ENCODE data around the gene LINC00237.
A peak's percentile ranks its signal among the peaks of the same experiment; 100 is the strongest.

Gene LINC00237

DNA sequence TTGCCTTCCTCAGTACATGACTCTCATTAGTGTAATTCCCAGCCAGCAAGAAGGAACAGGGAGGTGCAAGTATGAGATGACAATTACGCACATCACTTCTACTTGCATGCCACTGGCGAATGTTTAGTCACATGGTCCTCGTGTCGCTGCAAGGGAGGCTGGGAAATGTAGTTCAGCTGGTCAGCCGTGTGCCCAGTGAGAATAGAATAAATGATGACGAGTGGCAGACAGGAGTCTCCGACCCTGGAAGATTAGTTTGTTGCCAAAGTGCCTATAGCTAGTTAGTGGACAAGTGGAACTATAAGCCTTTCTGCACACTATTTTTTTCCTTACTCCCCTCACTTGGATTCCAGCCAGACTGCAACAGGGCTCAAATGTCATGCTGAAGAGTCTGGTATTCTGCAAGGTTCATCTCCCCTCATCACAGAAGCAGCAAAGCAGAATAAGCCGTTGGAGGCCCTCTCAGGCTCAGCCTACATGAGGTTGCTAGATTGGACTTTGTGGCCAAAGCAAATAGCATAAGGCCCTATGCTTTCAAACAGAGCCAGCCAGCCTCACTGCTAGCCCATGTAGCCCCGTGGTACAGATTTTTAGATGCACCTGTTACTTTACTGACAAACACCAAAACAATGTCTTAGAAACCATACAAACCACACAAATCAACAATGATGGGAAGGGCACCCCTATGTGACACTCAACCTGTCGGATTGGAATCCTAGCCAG lies 9.7 kb downstream of the LINC00237 start:
- DNase-seq (ENCODE audit: low read depth) = no peak

DNA sequence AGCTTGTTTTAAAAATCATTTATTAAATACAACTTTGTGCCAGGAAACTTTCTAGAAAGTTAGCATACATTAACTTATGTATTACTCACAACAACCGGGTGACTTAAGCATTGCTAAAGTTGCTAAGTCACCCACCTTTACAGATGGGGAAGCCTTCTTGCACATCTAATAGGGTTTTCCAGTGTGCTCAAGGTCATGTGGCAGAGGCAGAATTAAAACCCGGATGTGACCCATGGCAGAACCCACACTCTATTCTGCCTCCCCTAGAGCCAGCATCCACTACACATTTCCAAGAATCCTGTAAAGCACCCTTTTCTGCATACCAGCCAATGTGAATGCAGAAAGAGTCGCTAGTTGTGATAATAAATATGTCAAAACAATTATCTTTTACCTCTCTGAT lies 13.4 kb downstream of the LINC00237 start:
- DNase-seq (ENCODE audit: low read depth) = no peak

DNA sequence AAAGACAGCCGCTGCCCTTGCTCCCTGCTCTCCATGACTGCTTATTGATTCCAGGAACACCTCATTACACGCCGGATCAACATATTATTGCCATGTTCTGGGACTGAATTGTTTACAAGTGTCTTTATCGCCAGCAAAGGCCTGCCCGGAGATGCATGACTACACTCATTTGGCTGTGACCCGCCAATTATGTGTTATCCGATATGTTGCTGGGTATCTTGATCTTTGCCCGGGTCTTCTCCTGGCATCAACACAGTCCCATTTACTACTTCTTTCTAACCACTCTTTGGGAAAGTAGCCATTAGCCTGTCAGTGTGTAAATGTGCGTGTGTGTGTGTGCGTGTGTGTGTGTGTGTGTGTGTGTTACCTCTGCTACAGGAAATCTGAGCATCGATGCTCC lies 15.4 kb downstream of the LINC00237 start:
- no peak for DNase-seq (ENCODE audit: low read depth)

DNA sequence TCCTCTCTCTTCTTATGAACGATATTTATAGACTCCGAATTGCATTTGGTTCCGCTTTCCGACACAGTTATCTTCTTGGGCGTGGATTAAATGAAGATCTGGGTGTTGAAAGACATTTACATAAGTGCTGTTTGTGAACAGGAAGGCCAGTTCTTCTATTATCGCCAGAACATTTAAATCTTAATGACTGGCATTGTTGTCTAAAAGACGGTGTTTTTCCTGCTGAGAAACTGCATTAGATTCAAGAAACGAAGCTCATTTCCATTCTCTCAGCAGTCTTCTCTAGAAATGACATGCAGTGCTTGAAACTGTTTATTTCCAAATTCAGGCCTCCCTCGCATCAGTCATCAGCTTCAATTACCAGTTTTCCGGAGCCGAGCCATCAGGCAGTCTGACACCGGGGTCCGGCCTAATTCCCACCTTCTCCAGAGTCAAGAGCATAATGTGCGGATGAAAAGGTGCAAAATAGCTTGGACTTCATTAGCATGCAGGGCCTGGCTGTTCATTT lies 16.0 kb downstream of the LINC00237 start:
- no peak for DNase-seq (ENCODE audit: low read depth)

DNA sequence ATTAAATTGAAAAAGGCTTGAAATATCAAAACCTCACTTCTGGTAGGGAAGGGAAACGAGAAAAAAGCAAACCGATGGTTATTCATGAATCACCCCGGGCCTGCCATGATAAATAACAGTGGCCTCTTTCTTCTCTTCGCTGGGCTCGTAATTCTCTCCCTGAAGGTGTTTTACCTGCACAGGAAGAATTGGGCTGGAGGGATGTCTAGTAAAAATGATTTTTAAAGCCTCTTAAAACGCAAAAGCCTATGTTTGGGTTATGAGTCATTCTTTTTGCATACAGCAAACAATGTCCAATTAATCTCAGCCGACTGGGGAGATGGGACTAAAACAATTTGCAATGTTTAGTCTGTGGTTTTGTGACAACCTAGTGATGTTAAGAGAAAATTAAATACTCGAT lies 16.8 kb downstream of the LINC00237 start:
- no peak for DNase-seq (ENCODE audit: low read depth)

DNA sequence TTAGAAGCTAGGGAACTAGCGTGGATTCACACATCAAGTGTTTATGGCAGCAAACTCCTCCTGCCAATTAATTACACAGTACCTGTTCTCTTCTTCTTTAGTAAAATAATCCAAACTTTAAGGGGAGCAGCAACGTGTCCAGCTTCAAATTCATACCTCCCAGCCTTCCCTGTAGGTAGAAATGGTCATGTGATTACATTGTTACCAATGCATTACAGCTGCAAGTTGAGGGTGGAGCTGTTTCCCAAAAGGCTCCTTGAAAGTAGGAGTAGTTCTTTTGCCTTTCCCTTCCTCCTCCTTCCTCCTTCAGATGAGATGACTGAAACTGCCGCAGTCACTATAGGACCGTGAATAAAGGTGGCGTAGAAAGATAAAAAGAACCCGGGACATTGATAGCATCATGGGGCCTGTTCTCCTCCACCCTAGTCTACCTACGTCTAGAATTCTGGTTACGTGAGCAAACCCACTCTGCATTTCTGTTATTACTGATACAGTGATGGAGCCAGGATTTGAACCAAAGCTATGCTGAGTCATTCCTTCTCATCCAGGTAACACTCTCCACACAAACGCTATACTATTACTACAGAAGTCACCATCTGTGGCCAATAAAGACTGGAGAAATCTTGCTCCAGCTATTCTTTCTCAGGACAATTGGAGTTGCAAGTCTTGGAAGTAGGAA lies 18.2 kb downstream of the LINC00237 start:
- no peak for DNase-seq (ENCODE audit: low read depth)

DNA sequence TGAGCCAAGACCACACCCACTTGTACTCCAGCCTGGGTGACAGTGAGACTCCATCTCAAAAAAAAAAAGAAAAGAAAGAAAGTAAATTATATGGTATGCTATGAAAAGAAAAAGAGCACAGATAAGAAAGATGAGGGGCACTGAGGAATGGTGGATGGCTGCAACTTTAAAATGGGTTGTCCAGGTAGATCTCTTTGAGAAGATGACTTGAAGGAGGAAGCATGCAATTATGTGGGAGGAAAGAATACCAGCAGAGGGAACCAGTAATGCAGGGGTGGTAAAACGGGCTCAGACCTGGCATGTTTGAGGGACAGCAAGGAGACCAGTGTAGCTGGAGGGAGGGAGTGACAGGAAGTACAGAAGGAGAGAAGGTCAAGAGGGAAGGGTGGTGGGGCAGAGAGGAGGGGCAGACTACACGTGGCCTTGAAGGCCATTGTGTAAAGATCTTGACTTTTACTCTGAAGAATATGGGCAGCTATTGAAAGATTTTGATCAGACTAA lies 22.3 kb downstream of the LINC00237 start:
- DNase-seq (ENCODE audit: low read depth) = no peak

DNA sequence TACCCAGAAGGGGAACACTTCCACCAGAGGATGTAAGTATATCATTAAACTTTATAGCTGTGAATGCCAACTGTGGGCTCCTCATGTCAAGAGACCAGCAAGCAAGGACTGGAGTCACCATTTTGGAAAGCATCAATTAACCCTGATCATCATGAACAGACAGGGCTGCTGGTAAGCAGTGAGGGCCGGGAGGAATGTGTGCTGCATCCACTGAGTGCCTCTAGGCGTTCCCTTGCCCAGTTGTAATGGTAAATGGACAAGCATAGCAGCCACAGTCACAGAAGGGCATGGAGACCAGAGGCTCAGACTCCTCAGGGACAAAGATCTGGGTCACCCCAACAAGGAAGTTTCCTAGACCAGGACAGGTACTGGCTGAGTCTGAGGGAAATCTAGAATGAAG lies 23.6 kb downstream of the LINC00237 start:
- DNase-seq (ENCODE audit: low read depth) = no peak

DNA sequence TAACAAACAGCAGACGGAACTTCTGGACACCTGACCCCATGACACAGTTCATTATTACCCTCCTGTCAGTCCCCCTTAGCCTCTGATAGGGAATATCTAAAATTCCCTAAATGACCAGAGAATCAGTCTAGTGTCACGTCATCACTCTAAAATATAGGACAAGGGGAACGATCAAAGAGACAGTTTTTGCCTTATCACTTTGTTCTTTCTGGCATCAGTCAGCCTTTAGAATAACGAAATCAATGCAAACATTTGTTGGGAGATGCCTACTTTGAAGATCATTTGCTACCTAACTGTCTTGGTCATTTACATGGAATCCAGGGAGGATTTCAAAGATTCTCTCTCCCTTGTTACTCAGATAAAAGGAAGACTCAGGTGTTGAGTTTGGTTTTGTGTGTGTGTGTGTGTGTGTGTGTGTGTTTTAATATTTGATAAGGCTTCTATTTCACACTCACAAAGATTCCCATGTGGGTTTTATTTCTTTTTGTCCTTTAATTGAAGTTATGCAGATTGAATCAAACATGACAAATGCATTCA lies 28.3 kb downstream of the LINC00237 start:
- no peak for DNase-seq (ENCODE audit: low read depth)

DNA sequence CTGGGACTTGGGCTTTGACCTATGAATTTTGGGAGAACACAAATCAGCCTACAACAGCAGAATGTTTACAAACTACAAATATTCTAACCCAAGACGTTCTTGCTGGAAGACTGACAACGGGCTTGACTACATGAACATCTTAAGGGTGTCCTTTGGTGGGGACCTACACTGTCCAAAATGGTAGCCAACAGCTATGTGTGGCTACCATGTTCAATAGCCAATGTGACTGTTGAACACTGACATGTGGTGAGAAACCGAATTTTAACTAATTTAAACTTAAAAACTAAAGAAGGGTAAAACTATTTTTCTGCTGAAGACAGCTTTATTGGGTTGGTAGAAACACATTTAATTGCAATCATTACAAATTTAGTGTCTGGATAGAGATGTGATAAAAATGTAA lies 30.1 kb downstream of the LINC00237 start:
- no peak for DNase-seq (ENCODE audit: low read depth)

DNA sequence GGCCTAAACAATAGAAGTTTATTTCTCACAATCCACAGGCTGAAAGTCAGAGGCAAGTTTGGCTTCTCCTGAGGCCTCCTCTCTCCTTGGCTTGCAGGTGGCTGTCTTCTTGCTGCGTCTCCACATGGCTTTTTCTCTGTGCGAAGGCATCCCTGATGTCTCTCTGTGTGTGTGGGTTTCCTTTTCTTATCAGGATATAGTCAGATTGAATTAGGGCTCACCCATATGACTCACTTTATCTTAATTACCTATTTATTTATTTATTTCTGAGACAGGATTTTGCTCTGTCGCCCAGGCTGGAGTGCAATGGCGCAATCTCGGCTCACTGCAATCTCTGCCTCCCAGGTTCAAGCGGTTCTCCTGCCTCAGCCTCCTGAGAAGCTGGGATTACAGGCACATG lies 30.7 kb downstream of the LINC00237 start:
- no peak for DNase-seq (ENCODE audit: low read depth)

DNA sequence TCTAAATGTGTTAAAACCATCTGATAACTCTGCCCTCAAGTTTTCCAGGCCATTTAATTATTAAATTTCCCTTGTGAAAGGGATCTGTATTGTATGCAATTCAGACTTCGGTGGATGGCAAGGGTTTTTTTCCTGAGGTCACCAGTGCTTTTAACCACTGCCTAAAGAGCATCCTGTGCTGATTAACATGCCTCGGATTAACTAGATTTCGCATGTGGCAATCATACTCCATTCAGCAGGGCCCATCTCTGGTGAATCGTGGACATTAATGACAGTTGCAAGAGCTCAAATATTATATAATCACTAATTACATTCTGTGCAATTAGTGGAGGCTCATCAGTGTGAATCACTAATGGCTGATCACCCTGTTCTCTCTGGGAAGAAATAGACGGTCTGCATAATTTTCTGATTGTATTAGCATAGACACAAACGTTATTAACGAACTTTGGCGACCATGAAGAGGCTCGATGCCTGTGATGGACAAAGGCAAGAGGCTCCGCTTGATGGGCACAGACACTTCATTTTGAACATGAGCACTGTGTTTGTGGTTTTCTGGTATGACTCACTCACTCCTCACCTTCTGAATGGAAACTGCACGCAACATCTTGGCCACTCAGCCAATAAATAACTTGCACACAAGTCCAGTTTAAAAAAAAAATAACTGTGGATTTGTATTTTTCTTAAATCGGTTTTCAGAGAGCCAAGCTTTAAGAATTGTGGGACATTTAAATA lies 31.4 kb downstream of the LINC00237 start:
- no peak for DNase-seq (ENCODE audit: low read depth)

DNA sequence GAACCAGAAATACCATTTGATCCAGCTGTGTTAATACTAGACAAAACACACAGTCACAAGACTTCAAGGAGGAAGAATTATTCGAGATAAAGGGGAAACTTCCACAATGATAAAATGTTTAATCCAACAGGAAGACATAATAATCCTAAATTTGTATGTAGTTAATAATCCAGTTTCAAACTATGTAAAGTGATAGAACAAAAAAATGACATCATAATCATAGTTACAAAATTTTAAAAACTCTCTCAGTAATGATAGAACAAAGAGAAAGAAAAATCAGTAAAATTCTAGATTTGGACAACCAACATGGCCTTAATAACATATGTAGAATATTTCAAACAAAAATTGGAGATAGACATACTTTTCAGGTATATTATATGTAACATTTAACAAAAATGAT lies 38.9 kb downstream of the LINC00237 start:
- DNase-seq (ENCODE audit: low read depth) = no peak

DNA sequence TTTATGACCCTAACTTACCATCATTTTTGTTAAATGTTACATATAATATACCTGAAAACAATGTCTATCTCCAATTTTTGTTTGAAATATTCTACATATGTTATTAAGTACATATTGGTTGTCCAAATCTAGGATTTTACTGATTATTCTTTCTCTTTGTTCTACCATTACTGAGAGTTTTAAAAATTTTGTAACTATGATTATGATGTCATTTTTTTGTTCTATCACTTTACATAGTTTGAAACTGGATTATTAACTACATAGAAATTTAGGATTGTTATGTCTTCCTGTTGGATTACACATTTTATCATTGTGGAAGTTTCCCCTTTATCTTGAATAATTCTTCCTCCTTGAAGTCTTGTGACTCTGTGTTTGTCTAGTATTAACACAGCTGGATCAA lies 41.2 kb downstream of the LINC00237 start:
- no peak for DNase-seq (ENCODE audit: low read depth)

DNA sequence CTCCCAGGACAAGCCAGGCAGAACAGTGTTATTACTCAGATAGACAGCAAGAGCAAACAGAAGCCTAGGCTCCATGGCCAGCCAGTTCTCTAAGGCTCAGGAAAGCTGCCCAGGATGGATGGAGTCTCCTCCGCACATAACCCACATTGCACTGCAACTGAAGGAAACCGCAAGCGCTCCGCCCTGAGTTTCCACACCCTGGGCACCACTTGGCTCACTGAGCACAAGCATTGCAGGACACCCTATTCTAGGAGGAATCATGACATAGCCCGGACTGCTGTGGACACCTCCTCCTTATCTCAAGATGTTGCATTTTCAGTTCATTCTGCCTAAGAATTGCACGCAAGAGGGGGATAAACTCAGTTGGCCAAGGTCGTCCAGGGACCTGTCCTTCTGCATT lies 42.9 kb downstream of the LINC00237 start:
- DNase-seq (ENCODE audit: low read depth) = no peak

DNA sequence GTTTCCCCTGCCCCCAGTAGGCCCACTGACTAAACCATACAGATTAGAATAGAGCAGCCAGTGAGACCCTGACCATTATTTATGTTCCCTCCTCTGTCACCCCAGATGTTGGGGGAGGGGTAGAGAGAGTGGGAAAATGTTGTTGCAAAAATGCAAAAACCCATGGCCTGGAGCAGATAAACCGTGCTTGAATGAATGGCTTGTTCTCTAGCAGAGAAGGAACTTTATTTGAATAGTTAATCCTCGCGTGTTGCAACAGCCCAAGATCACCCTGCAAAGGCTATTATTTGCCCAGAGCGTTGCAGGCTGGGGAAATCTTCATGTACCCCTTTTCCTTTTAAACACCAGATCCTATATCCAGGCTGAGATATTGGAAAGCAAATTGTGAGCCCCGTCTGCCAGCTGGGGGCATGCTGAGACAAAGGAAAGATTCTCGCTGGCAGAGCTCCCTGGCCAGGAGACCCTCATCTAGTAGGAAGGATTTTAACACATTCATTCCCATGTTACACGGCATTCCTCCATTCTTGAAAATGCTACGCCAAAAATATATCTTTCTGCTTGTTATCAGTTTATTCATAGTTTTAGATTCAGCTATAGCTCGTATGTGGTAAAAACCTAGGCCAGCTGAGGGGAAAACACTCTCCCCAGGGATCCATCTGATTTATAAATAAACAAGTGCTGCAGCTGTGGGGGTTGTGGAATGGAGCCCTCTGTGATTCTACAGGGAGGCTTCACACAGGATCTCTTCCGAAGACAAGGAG lies 53.0 kb downstream of the LINC00237 start:
- DNase-seq (ENCODE audit: low read depth) = no peak

DNA sequence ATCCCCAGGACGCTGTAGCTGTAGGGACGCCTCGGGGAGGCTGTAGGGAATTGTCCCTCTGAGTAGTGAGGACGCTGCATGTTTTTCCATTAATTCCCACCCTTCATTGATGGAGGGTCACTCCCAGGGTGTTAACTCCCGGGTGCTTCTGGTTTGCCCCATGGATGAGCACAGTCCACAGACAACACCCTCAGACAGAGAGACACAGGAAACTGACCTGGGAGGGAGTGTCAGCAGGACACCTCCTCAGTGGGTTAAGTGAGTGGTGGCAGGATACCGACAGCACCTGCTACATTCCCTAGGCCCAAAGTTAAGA lies 53.5 kb downstream of the LINC00237 start:
- no peak for DNase-seq (ENCODE audit: low read depth)

DNA sequence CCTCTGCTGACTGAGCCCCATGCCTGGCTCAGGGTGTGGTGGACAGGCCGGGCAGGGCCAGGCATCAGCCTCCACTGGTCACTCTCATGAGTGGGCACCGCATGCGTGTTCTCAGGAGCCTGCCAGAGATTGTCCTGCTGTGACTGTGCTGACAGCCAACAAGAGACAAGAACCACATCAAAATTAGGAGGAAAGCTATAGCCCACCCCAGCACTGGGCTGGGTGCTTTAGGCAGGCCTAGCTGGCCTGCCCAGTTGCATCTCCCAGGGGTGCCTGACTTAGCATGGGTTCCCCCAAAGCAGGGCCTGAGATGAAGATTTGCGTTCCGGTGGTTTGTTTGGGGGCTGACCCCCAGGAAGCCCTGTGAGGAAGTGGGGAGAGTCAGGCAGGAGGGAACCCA lies 53.9 kb downstream of the LINC00237 start:
- DNase-seq (ENCODE audit: low read depth) = no peak

DNA sequence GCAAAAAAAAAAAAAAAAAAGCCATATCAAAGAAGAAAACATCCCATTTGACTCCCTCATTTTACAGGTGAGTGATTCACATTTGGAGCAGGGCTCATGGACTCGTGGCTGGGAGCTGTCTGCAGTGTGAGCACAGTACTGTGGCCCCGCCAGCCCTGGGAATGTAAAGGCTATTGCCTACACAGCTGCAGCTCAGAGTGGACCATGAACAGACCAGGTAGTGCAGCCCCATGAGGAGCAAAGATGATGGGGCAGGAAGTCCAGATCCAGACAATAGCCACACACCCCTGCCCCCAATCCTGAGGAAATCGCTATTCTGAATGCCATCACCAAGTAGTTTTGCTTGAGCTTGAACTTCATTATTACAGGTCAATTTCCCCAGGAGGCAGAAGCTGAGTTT lies 55.4 kb downstream of the LINC00237 start:
- no peak for DNase-seq (ENCODE audit: low read depth)

DNA sequence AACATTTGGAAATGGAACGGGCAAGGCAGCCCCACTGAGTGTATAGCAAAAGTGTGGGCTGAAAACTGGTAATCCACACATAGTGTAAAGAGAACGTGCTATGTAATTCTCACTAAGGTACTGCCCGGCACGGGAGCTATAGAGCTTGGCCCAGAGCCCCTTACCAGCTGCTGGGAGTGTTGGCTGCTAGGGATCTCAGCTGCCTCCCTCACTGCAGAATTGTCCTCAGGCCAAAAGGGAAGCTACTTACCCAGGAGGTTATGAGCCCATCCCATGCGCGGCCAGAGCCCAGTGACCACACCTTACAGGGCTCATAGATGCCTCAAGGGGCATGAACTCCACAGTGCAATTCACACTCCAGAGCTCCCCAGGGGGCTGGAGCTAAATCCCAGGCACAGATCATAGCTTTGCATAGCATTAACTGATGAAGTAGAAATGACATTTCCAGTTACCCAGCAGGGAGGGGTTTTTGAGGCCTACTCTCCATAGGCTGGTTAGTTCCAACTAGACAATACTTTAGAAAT lies 56.8 kb downstream of the LINC00237 start:
- no peak for DNase-seq (ENCODE audit: low read depth)

DNA sequence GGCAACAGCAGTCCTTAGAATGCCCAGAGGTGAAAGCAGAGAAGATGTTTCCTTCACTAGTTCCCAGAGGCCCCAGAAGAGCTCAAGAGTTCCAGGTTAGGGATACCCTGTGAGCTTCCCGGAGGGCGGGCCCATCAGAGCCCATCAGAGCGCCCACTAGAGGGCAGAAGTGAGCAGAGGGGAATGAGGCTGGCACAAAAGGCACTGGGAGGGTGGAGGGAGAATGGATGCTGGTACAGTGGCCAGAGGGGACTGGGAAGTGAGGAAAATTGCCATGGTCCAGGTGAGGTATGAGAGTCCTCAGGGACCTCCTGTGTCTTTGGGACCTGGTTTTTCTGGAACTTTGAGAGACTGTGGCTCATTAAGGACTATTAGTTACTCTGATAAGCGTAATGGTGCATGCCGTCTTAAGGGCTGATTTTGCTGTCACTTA lies 57.3 kb downstream of the LINC00237 start:
- DNase-seq (ENCODE audit: low read depth) = peak; percentile 31

DNA sequence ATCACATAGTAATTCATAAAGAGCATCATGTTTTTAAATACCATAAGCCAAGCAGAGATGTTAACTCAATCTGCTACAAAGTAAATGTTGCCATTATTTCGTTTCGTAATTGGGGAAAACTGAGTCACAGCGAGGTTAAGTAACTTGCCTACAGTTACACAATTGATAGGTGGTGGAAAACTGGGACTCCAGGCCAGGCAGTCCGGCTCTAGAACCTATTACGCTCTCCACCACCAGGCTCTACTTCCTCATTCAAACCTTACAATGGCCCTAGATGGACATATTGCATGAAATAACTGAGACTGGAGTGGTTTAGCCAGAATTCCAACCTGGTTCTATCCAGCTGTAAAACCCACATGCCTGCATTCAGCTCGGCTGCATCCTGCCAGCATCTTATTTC lies 58.2 kb downstream of the LINC00237 start:
- DNase-seq (ENCODE audit: low read depth) = no peak
